Neural crest cell (in vitro differentiated cells): Measurements from ENCODE around the gene DMAP1. TPM values are rescaled to one million over a fixed set of nuclear protein-coding genes. Genes with fewer than 3 reads are reported as not detected.

Experiments
- DNase-seq: peaks from one replicate; pipeline ENCODE4 v3.0.0; 2021; ENCODE audit warnings: low read depth, mixed read lengths, low spot score
- H3K27ac Mint-ChIP-seq: one replicate; pipeline ENCODE4 v1.8.0; 2021; ENCODE audit warnings: mild to moderate bottlenecking, mixed read lengths; ENCODE audit not compliant: unreplicated experiment
- H3K27me3 Mint-ChIP-seq: 2 replicates; pipeline ENCODE4 v1.8.0; 2021; ENCODE audit warnings: low read depth, mild to moderate bottlenecking, mixed read lengths
- H3K36me3 Mint-ChIP-seq: 2 replicates; pipeline ENCODE4 v1.8.0; 2021; ENCODE audit warnings: low read depth, mild to moderate bottlenecking, mixed read lengths
- H3K4me1 Mint-ChIP-seq: 2 replicates; pipeline ENCODE4 v1.8.0; 2021; ENCODE audit warnings: mixed read lengths
- H3K4me3 Mint-ChIP-seq: one replicate; pipeline ENCODE4 v1.8.0; 2021; ENCODE audit warnings: mild to moderate bottlenecking, mixed read lengths
- H3K9me3 Mint-ChIP-seq: 2 replicates; pipeline ENCODE4 v1.8.0; 2021; ENCODE audit warnings: mixed read lengths
- total RNA-seq: library from RNA; stranded (reverse); gene quantifications from 2 replicates; pipeline ENCODE4 v1.2.1, GENCODE V29; 2021
- TF ChIP-seq, protein P1 (sequence below): fragments of 200-600 bp; sonication (generic); conservative IDR thresholded peaks from 2 replicates; pipeline ENCODE4 v1.5.0; 2021; ENCODE audit warnings: antibody characterized with exemption, mild to moderate bottlenecking

The DMAP1 gene
- total RNA-seq, 1 donor from 2014 or later = 57.1 TPM

DNA sequence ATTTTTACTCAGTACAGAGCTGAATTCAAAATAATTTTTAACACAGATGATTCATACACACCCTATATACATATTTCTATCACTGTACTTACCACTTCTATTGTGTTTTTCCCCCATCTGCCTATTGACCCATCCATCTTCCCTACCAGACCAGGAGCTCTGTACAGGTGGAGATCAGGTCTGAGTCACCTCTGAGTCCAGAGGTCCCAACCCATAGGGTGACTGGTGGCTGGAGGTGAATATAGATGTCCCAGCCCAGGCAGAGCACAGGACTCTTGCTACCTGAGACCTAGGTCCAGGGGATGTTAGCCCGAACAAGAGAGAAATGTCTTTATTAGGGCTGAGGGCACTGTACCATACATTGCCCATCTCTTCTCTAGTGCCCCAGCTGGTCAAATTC is 54.8 kb downstream of the DMAP1 start:
- H3K4me3 Mint-ChIP-seq = no peak overlapping the region
- H3K36me3 Mint-ChIP-seq = peaks cover 3% of the 10 kb centered on the region
- TF ChIP-seq, protein P1, sequence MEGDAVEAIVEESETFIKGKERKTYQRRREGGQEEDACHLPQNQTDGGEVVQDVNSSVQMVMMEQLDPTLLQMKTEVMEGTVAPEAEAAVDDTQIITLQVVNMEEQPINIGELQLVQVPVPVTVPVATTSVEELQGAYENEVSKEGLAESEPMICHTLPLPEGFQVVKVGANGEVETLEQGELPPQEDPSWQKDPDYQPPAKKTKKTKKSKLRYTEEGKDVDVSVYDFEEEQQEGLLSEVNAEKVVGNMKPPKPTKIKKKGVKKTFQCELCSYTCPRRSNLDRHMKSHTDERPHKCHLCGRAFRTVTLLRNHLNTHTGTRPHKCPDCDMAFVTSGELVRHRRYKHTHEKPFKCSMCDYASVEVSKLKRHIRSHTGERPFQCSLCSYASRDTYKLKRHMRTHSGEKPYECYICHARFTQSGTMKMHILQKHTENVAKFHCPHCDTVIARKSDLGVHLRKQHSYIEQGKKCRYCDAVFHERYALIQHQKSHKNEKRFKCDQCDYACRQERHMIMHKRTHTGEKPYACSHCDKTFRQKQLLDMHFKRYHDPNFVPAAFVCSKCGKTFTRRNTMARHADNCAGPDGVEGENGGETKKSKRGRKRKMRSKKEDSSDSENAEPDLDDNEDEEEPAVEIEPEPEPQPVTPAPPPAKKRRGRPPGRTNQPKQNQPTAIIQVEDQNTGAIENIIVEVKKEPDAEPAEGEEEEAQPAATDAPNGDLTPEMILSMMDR = no peak
- H3K27me3 Mint-ChIP-seq = no peaks in the 10 kb centered on the region
- H3K27ac Mint-ChIP-seq = no peak overlapping the region
- H3K9me3 Mint-ChIP-seq = no peaks in the 10 kb centered on the region
- DNase-seq = no peak
- peaks cover 9% of the 10 kb centered on the region for H3K4me1 Mint-ChIP-seq

Other genes starting within 250 kb of the DMAP1 start
- gene DPH2, start 243.5 kb upstream of the DMAP1 start, total RNA-seq = 32.7 and 34.4 TPM in 2 replicates
- gene ATP6V0B, start 238.5 kb upstream of the DMAP1 start, total RNA-seq = 125 and 129 TPM in 2 replicates
- 88.7 and 91.8 TPM in 2 replicates for gene B4GALT2, start 234.3 kb upstream of the DMAP1 start, total RNA-seq
- 4.9 and 5.5 TPM in 2 replicates for gene CCDC24, start 221.9 kb upstream of the DMAP1 start, total RNA-seq
- gene SLC6A9, start 182.0 kb upstream of the DMAP1 start, total RNA-seq = 20.9 and 22.8 TPM in 2 replicates
- gene KLF17, start 94.7 kb upstream of the DMAP1 start, total RNA-seq = 0.34 TPM in 1 of 2 replicates, not detected in the other
- not detected in 2 replicates for gene KLF18, start 71.8 kb upstream of the DMAP1 start, total RNA-seq
- 81.9 and 83.3 TPM in 2 replicates for gene ERI3, start 141.8 kb downstream of the DMAP1 start, total RNA-seq
- gene RNF220, start 191.8 kb downstream of the DMAP1 start, total RNA-seq = 96.7 and 101 TPM in 2 replicates